NCI-H510A treated with DMSO at 0.1 percent for 48 hours (cell line): ENCODE results near the gene IGSF6.
"Not testable (repeated sequence)": the region's sequence is repeated elsewhere in the genome, so short reads cannot be mapped to it uniquely, and the experiment has no call there.

Experiments
- DNase-seq: peaks from one replicate; lab custom pipeline; 2025; lab: John Stamatoyannopoulos, UW

The IGSF6 gene

DNA sequence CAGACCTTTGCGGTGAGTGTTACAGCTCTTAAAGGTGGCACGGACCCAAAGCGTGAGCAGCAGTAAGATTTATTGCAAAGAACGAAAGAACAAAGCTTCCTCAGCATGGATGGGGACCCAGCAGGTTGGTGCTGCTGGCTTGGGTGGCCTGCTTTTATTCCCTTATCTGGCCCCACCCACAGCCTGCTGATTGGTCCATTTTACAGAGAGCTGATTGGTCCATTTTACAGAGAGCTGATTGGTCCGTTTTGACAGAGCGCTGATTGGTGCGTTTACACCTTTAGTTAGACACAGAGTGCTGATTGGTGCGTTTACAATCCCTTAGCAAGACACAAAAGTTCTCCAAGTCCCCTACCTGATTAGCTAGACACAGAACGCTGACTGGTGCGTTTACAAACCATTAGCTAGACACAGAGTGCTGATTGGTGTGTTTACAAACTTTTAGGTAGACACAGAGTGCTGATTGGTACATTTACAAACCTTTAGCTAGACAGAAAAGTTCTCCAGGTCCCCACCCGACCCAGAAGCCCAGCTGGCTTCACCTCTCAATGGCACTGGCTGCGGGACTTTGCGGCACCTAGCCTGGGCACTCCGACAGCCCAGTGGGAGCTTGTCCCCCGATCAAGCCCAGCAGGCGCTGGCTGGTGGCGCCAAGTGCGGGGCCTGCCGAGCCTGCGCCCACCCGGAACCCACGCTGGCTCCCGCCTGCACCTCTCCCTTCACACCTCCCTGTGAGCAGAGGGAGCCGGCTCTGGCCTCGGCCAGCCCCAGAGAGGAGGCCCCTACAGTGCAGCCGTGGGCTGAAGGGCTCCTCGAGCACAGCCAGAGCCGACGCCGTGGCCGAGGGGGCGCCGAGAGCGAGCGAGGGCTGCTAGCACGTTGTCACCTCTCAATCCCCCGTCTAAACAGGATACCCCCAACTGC, 22.5 kb downstream of the IGSF6 start:
- DNase-seq = not testable (repeated sequence)

- no peak for DNase-seq
Observed at GRCh38 chr16:21628772-21629171, 23.6 kb downstream of the IGSF6 start.

DNA sequence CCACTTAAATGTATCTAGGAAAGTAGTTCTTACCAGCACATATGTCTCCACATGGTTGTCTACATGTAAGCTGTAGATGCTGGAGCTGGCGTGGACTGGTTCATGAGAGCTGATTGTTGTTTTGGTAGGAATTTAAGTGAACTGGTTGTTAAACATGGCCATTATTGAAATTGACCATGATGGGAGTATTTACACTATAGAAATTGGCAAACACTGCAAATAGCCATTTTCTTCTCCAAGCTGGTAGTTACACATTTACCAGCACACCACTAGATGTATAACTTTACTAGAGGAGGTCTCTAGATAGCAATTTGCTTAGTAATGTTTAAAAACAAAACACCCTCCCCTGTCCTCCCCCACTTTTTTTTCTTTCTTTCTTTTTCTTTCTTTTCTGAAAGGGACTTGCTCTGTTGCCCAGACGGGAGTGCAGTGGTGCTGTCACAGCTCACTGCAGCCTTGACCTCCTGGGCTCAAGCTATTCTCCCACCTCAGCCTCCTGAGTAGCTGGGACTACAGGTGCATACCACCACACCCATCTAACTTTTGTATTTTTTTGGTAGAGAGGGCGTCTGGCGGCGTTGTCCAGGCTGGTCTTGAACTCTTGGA, 24.2 kb downstream of the IGSF6 start:
- DNase-seq = no peak

GRCh38 chr16:21626659-21627277, 25.6 kb downstream of the IGSF6 start:
- no peak for DNase-seq

- no peak for DNase-seq
Observed at GRCh38 chr16:21625026-21625425, 27.4 kb downstream of the IGSF6 start.

DNA sequence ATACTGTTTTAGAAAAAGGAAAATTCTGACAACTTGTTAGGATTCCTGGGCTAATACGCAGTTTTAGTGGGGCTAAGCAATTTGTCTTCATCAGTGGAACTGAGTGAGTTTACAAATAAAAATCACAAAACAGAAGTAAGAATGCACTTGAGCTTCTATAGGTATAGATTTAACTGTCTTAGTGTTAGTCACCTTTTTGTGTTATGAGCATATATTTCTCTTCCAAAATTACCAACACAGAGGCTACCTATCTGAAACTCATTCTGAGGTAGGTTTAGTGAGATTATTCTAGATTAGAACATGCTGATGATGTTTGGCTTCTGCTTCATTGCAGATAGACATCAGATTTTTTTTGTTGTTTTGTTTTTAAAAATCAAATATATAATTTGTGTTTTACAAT, 29.9 kb downstream of the IGSF6 start:
- no peak for DNase-seq

DNA sequence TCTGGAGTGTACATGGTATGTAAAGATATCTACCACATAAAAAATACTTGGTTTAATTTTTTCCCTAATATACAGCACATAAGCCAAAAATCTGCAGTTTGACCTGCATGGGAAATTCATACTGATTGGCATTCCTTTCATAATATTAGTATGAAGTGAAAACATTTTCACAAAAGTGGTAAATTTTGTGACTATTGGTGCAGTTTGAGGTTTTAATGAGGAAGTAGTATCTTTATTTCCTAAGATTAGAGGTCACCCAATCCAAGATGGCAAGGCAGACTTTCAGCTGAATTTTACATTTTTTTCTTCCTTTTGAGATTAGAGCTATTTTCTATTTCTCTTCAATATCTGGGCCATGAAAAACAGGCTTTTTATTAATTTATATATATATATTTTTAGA, 31.8 kb downstream of the IGSF6 start:
- DNase-seq = no peak

GRCh38 chr16:21619765-21620425, 32.5 kb downstream of the IGSF6 start:
- DNase-seq = no peak

DNA sequence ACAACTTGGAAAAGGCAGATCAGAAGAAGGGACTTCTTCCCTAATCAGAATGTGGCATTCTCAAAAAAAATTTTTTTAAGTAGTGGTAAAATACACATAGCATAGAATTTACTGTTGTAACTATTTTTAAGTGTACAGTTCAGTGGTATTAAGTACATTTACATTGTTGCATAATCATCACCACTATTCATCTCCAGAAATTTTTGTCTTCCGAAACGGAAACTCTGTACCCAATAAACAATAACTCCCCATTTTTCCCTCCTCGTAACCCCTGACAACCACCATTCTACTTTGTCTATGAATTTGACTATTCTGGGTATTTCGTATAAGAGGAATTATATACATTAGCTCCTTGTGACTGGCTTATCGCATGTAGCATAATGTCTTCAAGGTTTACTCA, 34.1 kb downstream of the IGSF6 start:
- no peak for DNase-seq

- no peak for DNase-seq
Observed at GRCh38 chr16:21617607-21618006, 34.8 kb downstream of the IGSF6 start.

GRCh38 chr16:21614896-21615295, 37.5 kb downstream of the IGSF6 start:
- DNase-seq = no peak

DNA sequence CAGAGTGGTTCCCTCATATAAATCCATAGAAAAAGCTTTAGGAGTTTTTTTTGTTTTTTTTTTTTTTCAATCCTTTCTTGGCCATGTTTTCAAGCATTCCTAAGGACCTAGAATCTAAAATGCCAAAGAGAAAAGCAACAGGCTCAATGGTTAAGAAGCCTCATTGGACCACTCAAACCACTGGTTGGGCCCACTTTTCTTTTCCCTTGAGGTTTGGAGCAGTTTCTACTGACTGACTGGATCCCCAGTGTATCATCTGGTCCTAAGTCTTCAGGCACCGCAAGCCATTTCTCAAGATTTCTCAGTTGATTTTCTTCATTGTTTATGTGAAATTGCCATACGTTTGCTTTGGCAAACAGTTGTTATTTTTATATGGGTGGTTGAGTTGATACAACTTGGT, 38.6 kb downstream of the IGSF6 start:
- no peak for DNase-seq

- no peak for DNase-seq
Observed at GRCh38 chr16:21613361-21613760, 39.0 kb downstream of the IGSF6 start.

DNA sequence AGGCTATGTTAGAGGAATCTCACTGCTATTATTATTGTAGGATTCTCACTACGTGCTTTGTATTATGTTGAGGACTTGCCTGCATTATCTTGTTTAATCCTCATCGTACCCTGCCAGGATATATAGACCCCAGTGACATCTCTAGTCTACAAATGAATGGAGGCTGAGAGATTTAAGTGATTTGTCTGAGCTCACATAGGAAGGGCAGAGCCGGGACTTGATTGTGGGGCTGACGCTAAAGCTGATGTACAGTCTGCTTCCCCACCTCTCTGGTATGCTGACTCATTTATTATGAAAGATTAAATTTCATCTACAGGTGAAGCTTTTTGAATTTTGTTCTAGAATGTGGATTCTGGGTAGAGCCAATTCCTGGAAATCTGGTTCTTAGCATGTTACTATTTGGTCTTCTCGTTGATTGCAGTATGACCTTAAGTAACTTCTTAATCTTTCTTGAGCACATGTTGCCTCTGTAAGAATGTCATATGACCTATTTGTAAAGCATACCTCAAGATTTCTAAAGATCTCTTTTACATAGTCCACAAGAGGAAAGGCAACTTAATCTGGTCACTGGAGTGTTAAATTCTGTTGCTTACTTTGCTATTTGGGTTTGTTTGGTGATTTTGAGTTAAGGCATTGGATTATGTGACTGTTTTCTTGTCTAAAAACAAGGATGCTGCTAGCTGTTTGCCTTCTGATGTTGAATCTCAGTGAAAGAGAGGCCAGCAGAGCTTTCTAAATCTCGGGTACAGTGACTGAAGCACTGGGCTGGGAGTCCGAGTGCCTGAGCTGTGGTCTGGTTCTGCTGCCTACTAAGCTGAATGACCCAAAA, 40.6 kb downstream of the IGSF6 start:
- no peak for DNase-seq

DNA sequence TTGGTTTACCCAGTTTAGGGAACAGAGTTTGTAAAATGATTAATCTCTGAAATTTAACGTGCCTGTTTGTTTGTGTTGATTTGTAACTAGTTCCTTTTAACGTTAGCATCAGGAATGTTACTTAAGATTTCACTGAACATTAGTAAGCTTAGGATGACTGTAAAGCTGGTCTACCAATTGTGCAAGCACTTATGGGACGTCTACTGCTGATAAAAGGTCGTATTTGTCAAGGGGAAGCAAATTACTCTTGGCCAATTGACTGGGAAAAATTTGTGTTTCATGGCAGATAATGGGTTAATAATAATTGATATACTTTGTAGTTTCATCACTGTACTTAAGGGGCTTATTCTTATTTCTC, 41.2 kb downstream of the IGSF6 start:
- no peak for DNase-seq

DNA sequence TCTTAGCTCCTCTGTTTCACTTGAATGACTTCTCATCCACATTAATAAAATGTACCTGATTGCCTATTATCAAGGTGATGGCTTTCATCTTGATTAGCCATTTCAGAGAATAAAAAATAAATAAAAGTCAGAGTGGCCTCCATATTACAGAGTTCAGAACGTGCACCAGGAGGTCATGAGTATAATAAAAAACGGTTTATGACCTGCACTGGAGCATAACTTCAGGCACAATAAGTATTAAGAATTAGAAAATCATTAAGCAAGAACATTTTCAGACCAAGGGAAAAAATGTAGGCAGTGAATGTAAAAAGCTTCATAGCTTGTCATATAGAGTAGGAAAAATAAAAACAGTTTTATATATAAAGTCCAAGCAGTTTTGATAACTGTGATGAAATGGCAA, 41.6 kb downstream of the IGSF6 start:
- no peak for DNase-seq

DNA sequence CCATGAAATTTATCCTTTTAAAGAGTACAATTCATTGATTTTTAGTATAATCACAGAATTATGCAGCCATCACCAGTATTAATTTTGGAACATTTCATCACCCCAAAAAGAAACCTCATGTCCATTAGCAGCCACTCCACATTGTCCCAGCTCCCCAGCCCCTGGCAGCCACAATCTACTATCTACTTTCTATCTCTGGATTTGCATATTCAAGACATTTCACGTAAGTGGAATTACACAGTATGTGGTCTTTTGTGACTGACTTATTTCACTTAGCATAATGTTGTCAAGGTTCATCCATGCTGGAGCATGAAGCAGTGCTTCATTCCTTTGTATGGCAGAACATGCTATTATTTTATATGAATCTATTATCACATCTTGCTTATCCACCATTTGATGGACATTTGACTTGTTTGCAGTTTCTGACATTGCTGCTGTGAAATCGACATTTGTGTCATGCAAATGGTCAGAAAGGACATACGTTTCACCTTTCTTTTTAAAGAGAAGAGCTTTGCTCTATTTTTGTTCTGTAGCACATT, 42.3 kb downstream of the IGSF6 start:
- DNase-seq = no peak

DNA sequence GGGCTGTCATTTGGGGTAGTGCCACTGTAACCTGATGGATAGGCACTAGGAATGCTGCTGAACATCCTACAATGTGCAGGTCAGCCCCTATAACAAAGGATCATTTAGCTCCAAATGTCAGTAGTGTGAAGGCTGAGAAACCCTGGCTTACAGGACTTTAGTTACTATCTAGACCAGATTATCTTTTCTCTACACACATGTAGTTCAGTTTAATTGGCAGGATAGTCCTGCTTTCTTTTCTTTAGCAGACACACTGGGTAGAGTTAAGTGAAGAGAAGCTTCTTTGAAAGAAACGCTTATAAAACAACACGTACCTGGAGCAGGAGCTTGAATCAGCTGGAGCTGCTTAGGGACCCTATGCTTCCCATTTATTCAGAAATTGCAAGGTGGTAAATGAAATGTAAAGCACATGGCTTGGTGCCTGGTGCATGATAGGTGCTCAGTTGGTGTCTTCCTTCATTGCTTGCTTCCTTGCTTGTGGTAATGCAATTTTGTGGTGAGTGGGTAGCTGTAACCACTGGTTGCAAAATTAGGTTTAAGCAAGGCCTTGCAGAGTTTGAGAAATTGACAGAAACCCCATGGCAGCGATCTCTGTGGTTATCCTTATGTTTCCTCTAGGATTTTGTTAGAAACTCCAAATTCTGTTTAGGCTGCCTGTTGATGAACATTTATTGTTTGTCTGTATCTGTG, 43.6 kb downstream of the IGSF6 start:
- no peak for DNase-seq

DNA sequence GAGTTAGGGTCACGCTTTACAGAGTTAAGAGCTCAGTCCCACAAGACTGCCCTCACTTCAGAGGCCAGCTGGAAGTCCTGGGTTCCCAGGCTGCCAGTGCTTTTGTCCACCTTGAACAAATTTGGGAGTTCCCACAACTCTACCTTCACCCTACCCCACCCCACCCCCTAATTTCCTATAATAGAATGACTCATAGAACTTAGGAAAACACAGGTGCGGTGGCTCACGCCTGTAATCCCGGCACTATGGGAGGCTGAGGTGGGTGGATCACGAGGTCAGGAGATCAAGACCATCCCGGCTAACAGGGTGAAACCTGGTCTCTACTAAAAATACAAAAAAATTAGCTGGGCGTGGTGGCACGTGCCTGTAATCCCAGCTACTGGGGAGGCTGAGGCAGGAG, 46.6 kb downstream of the IGSF6 start:
- DNase-seq = not testable (repeated sequence)

DNA sequence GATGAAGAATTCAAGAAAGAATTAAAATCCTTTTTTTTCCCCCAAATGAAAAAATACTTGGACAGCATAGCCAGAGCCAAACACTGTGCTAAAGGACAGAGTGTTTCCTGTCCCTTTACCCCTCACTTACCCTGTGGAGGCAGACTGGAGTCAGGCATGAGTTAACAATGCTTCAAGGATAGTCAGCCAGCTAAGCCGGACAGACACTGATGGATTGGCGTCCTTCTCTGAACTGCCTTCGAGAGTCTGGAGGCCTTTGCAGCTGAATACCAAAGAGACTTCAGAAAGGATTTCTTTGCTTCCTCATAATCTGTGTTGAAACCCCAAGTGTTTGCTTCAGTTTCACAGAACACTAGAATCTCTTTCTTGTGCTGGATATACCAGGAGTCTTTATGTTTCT, 48.5 kb downstream of the IGSF6 start:
- no peak for DNase-seq

GRCh38 chr16:21602785-21603184, 49.6 kb downstream of the IGSF6 start:
- no peak for DNase-seq
